ENCODE data around the gene RFX4. TPM values are rescaled to one million over a fixed set of nuclear protein-coding genes. Genes with fewer than 3 reads are reported as not detected.

RFX4 gene
- total RNA-seq, 1 experiment from 2014 or later: not detected

DNA sequence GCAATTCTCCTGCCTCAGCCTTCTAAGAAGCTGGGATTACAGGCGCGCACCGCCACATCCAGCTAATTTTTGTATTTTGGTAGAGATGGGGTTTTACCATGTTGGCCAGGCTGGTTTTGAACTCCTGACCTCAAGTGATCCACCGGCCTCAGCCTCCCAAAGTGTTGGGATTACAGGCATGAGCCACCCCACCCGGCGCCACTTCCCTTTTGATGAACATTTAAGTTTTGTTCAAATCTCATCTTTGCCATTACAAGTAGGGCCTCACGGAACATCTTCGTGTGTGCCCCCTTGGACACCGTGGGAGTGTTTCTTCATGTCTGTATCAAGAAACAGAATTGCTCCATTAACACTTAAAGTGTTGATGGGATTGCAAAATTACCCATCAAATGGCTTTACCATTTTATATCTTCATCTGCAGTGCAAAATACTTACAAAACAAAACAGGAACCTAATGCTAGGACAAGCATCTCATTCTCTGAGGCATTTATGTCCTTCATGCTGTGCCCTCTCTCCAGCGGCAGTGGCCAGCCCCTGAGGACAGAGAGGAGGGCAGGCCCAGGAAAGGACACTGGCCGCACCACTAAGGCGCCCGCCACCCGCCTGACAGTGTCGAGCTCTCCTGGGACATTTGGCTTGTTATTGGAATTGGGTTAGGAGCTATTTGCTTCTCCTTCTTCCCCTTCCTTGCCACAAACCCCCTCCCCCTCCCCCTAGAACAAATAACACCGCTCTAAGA lies 61.7 kb downstream of the RFX4 start:
- DNase-seq: no peak
- TF ChIP-seq, protein P1, sequence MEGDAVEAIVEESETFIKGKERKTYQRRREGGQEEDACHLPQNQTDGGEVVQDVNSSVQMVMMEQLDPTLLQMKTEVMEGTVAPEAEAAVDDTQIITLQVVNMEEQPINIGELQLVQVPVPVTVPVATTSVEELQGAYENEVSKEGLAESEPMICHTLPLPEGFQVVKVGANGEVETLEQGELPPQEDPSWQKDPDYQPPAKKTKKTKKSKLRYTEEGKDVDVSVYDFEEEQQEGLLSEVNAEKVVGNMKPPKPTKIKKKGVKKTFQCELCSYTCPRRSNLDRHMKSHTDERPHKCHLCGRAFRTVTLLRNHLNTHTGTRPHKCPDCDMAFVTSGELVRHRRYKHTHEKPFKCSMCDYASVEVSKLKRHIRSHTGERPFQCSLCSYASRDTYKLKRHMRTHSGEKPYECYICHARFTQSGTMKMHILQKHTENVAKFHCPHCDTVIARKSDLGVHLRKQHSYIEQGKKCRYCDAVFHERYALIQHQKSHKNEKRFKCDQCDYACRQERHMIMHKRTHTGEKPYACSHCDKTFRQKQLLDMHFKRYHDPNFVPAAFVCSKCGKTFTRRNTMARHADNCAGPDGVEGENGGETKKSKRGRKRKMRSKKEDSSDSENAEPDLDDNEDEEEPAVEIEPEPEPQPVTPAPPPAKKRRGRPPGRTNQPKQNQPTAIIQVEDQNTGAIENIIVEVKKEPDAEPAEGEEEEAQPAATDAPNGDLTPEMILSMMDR (IDR thresholded peaks at IDR 0.05; ENCODE audit: unreplicated experiment): no peak
- CTCF ChIA-PET: interaction anchor here (0.6 to 1.8 kb wide), 16 partner anchors 9 to 1038 kb away, joined by 3 to 6 read pairs (median 4); no protein-coding TSS in a partner anchor
- peaks cover 68% of the 10 kb centered on the region for H3K4me1 Mint-ChIP-seq (ENCODE audit: low read depth, unreplicated experiment)
- H3K27me3 Mint-ChIP-seq (ENCODE audit: unreplicated experiment): no peaks in the 10 kb centered on the region
- H3K27ac Mint-ChIP-seq (ENCODE audit: unreplicated experiment): peak overlapping the region; percentile 91
- intact Hi-C loops (cut with micrococcal nuclease; ENCODE audit: unreplicated experiment): loop anchor here (2.0 to 10.0 kb wide), 3 partner anchors 47 to 450 kb away; partner anchors contain the start of genes CRY1 and RIC8B
- H3K4me3 Mint-ChIP-seq (ENCODE audit: low read depth, unreplicated experiment): peak overlapping the region; percentile 39
- H3K36me3 Mint-ChIP-seq (ENCODE audit: insufficient read depth, unreplicated experiment): peaks cover 11% of the 10 kb centered on the region
- no TSS peak for BruUV-seq (replicated peaks)
- no peaks in the 10 kb centered on the region for H3K9me3 Mint-ChIP-seq (ENCODE audit: low read depth, unreplicated experiment)

DNA sequence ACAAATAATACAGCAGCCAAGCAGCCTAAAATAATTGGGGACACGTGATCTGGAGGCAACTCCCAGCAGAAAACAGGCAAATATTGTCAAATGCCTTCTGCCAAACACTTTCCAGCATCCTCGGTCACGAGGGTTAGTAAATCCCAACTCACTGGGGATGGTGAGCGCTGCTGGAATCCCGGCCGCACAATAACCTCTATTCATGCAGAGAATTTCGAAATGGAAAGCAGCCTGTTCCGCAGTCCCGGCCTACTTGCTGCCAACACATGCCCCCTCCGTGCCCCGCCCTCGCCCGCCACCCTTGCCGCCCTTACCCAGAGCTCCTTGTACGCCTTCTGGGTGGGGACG lies 62.2 kb downstream of the RFX4 start:
- BruUV-seq (replicated peaks): no TSS peak
- Mint-ChIP-seq H3K9me3 (ENCODE audit: low read depth, unreplicated experiment) (no peaks in the 10 kb centered on the region), H3K4me1 (ENCODE audit: low read depth, unreplicated experiment) (peaks cover 73% of the 10 kb centered on the region), H3K27ac (ENCODE audit: unreplicated experiment) (peak overlapping the region; percentile 91), H3K27me3 (ENCODE audit: unreplicated experiment) (no peaks in the 10 kb centered on the region), H3K36me3 (ENCODE audit: insufficient read depth, unreplicated experiment) (peaks cover 11% of the 10 kb centered on the region), H3K4me3 (ENCODE audit: low read depth, unreplicated experiment) (peak overlapping the region; percentile 39)
- TF ChIP-seq, protein P1 (IDR thresholded peaks at IDR 0.05; ENCODE audit: unreplicated experiment): no peak
- DNase-seq: peak; percentile 93
- intact Hi-C loops (cut with micrococcal nuclease; ENCODE audit: unreplicated experiment): loop anchor here (2.0 to 10.0 kb wide), 3 partner anchors 48 to 450 kb away; partner anchors contain the start of genes CRY1 and RIC8B
- CTCF ChIA-PET: interaction anchor here (0.6 to 1.8 kb wide), 12 partner anchors 10 to 1037 kb away, joined by 3 to 6 read pairs (median 4); no protein-coding TSS in a partner anchor

DNA sequence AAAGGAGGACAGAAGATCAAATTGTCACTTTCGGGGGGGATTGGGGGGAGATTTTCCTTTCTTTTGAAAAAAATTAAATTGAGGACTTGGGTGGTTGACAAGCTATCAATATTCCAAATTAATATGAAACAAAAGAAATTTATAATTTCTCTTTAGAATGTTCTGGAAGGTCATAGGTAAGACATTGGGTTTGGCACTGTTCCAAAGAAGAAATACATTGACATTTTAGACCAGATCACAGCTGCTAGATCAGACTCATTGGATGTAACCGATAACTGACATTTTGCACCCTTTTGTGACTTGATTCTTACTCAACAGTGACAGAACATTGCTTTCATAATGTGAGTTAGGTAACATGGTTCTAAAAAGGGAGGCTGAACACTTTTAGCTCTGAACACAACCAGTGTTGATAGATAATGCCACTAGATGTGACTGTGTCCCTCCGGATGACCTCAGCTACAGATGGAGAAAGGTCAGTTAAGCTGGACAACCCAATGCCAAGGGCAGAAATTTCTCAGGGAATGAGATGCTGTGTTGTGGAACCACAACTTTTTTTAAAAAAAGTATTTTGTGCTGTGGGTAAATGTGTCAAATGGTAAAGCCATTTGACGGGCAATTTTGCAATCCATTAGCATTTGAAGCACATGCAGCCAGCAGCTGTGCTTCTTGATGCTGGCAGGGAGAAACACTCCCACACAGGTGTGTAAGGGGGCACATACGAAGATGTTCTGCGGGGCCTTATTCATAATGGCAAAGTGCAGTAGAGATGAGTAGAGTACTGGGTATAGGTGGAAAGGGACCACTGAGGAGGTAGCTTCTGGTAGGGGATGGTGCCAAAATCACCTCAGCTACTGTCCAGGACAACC lies 62.9 kb downstream of the RFX4 start:
- no peaks in the 10 kb centered on the region for H3K27me3 Mint-ChIP-seq (ENCODE audit: unreplicated experiment)
- CTCF ChIA-PET: interaction anchor here (0.6 to 1.8 kb wide), 11 partner anchors 10 to 1036 kb away, joined by 3 to 6 read pairs (median 3); no protein-coding TSS in a partner anchor
- peaks cover 75% of the 10 kb centered on the region for H3K4me1 Mint-ChIP-seq (ENCODE audit: low read depth, unreplicated experiment)
- intact Hi-C loops (cut with micrococcal nuclease; ENCODE audit: unreplicated experiment): loop anchor here (2.0 to 10.0 kb wide), 3 partner anchors 48 to 449 kb away; partner anchors contain the start of genes CRY1 and RIC8B
- DNase-seq: no peak
- peak overlapping the region; percentile 39 for H3K4me3 Mint-ChIP-seq (ENCODE audit: low read depth, unreplicated experiment)
- no TSS peak for BruUV-seq (replicated peaks)
- H3K27ac Mint-ChIP-seq (ENCODE audit: unreplicated experiment): peak overlapping the region; percentile 91
- peaks cover 11% of the 10 kb centered on the region for H3K36me3 Mint-ChIP-seq (ENCODE audit: insufficient read depth, unreplicated experiment)
- TF ChIP-seq, protein P1 (IDR thresholded peaks at IDR 0.05; ENCODE audit: unreplicated experiment): no peak
- no peaks in the 10 kb centered on the region for H3K9me3 Mint-ChIP-seq (ENCODE audit: low read depth, unreplicated experiment)

DNA sequence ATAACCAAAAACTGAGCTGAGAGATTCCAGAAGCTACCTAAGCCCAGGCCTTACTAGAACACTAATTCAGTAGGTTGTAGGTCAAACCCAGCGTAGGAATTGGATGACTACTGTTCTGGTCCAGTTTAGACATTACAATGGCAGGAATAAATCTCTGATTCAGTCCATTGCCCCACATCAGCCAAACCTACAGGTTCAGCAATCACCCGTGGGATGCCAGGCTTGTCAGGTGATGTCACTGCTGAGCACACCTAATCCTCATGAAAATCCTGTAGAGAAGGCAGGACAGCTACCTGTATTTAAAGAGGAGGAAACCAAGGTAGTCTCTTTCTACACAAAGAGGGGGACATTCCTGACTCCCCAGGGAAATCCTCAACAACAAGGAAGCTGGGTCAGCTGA lies 63.7 kb downstream of the RFX4 start:
- H3K27ac Mint-ChIP-seq (ENCODE audit: unreplicated experiment): no peak overlapping the region
- BruUV-seq (replicated peaks): no TSS peak
- no peaks in the 10 kb centered on the region for H3K9me3 Mint-ChIP-seq (ENCODE audit: low read depth, unreplicated experiment)
- peaks cover 75% of the 10 kb centered on the region for H3K4me1 Mint-ChIP-seq (ENCODE audit: low read depth, unreplicated experiment)
- TF ChIP-seq, protein P1 (IDR thresholded peaks at IDR 0.05; ENCODE audit: unreplicated experiment): no peak
- CTCF ChIA-PET: interaction anchor here (0.7 kb wide), 1 partner anchor 53 kb away, joined by 11 read pairs; no protein-coding TSS in a partner anchor
- no peaks in the 10 kb centered on the region for H3K27me3 Mint-ChIP-seq (ENCODE audit: unreplicated experiment)
- DNase-seq: no peak
- intact Hi-C loops (cut with micrococcal nuclease; ENCODE audit: unreplicated experiment): loop anchor here (5.0 to 10.0 kb wide), 2 partner anchors 49 to 448 kb away; partner anchors contain the start of gene CRY1
- no peak overlapping the region for H3K4me3 Mint-ChIP-seq (ENCODE audit: low read depth, unreplicated experiment)
- peaks cover 11% of the 10 kb centered on the region for H3K36me3 Mint-ChIP-seq (ENCODE audit: insufficient read depth, unreplicated experiment)

Data from Calu3 (cell line).